Measurements from ENCODE around the gene BOD1L1. TPM values are rescaled to one million over a fixed set of nuclear protein-coding genes. Genes with fewer than 3 reads are reported as not detected.

The BOD1L1 gene
- total and polyA plus RNA-seq, 7 donors = 6.0 to 19.3 (median 13.7) TPM

DNA sequence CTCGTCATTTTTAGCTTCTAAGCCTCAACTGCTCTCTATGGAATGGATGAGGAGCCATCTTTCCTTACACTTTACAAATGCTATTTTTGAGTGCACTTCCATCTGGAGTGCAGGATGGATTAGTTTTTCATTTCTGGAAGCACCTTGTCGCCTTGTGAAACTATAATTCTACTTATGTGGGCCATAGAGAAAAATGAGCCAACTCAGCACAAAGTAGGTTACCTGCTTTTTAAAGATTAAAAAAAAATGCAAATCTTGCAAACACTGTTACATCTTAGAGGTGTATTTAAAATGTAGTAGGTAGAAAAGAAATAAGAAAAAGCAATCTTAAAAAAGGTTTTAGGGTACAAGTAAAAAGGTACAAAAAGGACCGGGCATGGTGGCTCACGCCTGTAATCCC lies 10.9 kb downstream of the BOD1L1 start:
- H3K27me3 ChIP-seq (ENCODE audit: insufficient read depth in 3 of 3, low read length in 2 of 3) = no peaks in the 10 kb centered on the region

DNA sequence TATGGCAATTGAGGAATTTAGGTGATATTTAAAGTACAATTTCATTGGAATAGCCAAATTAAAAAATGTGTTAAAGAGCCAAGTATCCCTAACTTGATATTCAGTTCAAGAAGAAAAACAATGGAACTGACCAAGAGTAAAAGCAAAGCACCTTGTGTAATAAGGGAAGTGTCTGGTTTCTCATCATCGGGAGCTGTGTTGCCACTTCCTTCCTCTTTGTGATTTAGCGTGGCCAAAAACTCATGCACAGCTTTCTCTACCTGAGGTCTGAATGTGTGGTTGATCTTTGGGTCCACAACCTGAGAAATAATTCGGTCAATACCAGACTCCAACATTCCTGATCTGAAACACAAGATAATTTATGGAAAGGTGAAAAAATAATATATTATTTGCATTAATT lies 12.4 kb downstream of the BOD1L1 start:
- no peak for DNase-seq
- WGBS, 3 donors = 77 to 85% (median 77%) methylated on average over 3 of the region's 3 CpGs
- H3K4me3 ChIP-seq = no peak overlapping the region
- H3K27ac ChIP-seq = no peak overlapping the region
- no peaks in the 10 kb centered on the region for H3K4me1 ChIP-seq
- no peaks in the 10 kb centered on the region for H3K9me3 ChIP-seq
- no peaks in the 10 kb centered on the region for H3K27me3 ChIP-seq (ENCODE audit: insufficient read depth in 3 of 3, low read length in 2 of 3)
- intact Hi-C loops (cut with DNase I) = no loop called here
- peaks cover 18 to 94% of the 10 kb centered on the region in 2 donors for H3K36me3 ChIP-seq (ENCODE audit: insufficient read depth in 1 of 2, low read depth in 1 of 2)
- TF ChIP-seq, protein P1, sequence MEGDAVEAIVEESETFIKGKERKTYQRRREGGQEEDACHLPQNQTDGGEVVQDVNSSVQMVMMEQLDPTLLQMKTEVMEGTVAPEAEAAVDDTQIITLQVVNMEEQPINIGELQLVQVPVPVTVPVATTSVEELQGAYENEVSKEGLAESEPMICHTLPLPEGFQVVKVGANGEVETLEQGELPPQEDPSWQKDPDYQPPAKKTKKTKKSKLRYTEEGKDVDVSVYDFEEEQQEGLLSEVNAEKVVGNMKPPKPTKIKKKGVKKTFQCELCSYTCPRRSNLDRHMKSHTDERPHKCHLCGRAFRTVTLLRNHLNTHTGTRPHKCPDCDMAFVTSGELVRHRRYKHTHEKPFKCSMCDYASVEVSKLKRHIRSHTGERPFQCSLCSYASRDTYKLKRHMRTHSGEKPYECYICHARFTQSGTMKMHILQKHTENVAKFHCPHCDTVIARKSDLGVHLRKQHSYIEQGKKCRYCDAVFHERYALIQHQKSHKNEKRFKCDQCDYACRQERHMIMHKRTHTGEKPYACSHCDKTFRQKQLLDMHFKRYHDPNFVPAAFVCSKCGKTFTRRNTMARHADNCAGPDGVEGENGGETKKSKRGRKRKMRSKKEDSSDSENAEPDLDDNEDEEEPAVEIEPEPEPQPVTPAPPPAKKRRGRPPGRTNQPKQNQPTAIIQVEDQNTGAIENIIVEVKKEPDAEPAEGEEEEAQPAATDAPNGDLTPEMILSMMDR (IDR thresholded peaks at IDR 0.05) = no peak
- ATAC-seq = no peak

More for the DNA sequence above, 10.9 kb downstream of the BOD1L1 start:
- no peak overlapping the region for H3K27ac ChIP-seq
- no peaks in the 10 kb centered on the region for H3K4me1 ChIP-seq
- TF ChIP-seq, protein P1 (IDR thresholded peaks at IDR 0.05) = no peak
- 94 to 98% (median 98%) methylated on average over 4 of the region's 4 CpGs for WGBS, 3 donors
- ATAC-seq = no peak
- no peaks in the 10 kb centered on the region for H3K9me3 ChIP-seq
- H3K36me3 ChIP-seq (ENCODE audit: insufficient read depth in 1 of 2, low read depth in 1 of 2) = peaks cover 18 to 80% of the 10 kb centered on the region in 2 donors
- H3K4me3 ChIP-seq = no peak overlapping the region
- intact Hi-C loops (cut with DNase I) = no loop called here
- no peak for DNase-seq

DNA sequence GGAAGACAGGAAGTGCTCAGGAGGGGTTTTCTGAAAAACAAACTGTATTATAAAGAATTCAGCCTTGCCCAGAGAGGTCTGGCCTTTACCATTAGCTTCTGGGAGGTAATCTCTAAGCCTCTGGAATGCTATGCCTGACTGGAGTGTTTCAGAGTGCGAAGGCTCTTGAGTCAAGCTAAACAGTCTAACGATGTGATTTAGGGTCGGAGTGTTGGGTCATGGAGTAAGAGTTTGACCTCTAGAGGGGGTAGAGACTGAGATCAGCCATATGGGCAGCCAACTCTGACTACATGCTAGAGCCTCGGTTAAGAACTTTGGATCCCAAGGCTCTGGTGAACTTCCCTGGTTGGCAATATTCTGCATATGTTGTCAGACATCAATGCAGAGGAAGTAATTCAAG lies 15.0 kb downstream of the BOD1L1 start:
- Histone ChIP-seq H3K4me1 (no peaks in the 10 kb centered on the region), H3K27ac (no peak overlapping the region), H3K9me3 (no peaks in the 10 kb centered on the region), H3K27me3 (ENCODE audit: insufficient read depth in 3 of 3, low read length in 2 of 3) (no peaks in the 10 kb centered on the region), H3K36me3 (ENCODE audit: insufficient read depth in 1 of 2, low read depth in 1 of 2) (peaks cover 12 to 96% of the 10 kb centered on the region in 2 donors), H3K4me3 (no peak overlapping the region)
- intact Hi-C loops (cut with DNase I) = loop anchor here (5.0 kb wide), 2 partner anchors 35 to 40 kb away; no protein-coding TSS in a partner anchor
- WGBS, 3 donors = 81 to 85% (median 81%) methylated on average over 4 of the region's 4 CpGs
- no peak for DNase-seq
- ATAC-seq = no peak
- TF ChIP-seq, protein P1 (IDR thresholded peaks at IDR 0.05) = no peak

DNA sequence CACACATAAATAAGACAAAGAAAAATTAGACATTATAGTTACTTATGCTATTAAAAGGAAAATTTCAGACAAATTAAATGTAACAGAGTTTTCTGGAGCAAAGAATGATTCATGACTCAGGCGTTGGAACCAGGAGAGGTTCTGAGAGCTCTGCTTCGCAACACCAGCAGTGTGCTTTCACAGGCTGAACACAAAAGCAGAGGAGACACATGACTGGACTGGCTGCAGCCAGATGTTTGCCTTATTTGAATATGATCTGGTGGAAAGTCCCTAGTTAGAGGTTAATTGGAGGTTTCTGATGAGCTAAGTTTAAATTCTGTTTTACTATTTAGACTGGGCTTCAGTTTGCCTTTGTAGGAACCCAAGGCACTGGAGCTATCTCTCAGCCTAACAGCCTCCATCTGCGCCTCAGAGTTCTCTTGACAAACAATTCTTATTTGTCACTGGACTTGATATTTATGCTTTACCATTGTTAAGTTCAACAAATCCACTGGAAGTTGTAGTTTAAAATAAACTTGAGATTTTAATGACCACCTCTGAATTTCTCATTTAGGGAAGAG lies 16.2 kb downstream of the BOD1L1 start:
- TF ChIP-seq, protein P1 (IDR thresholded peaks at IDR 0.05) = no peak
- intact Hi-C loops (cut with DNase I) = loop anchor here (5.0 kb wide), 2 partner anchors 34 to 39 kb away; no protein-coding TSS in a partner anchor
- H3K4me1 ChIP-seq = no peaks in the 10 kb centered on the region
- ATAC-seq (no peak), DNase-seq (no peak)
- H3K4me3 ChIP-seq = no peak overlapping the region
- no peak overlapping the region for H3K27ac ChIP-seq
- WGBS, 3 donors = 91 to 98% (median 92%) methylated on average over 3 of the region's 3 CpGs
- peaks cover 9 to 99% of the 10 kb centered on the region in 2 donors for H3K36me3 ChIP-seq (ENCODE audit: insufficient read depth in 1 of 2, low read depth in 1 of 2)
- no peaks in the 10 kb centered on the region for H3K9me3 ChIP-seq
- no peaks in the 10 kb centered on the region for H3K27me3 ChIP-seq (ENCODE audit: insufficient read depth in 3 of 3, low read length in 2 of 3)

DNA sequence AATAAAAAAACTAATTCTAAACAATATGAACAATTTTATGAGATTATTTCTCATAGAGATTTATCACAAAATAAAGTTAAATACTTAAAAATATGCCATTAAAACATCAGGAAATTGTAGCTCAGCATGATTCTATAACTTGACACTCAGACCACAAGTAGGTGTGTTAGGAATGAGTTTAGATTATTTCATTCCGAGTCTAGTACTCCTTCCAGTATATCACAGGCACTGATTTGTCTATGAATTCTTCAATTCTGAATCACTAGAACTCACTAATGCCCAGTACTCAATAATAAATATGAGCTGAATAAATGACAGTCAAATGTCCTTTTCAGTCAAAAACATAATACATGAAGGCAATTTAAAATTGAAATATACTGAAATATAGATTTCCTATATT lies 22.2 kb downstream of the BOD1L1 start:
- Histone ChIP-seq H3K27ac (no peak overlapping the region), H3K27me3 (ENCODE audit: insufficient read depth in 3 of 3, low read length in 2 of 3) (no peaks in the 10 kb centered on the region), H3K9me3 (no peaks in the 10 kb centered on the region), H3K36me3 (ENCODE audit: insufficient read depth in 1 of 2, low read depth in 1 of 2) (peaks cover 5 to 100% of the 10 kb centered on the region in 2 donors), H3K4me3 (no peak overlapping the region), H3K4me1 (no peaks in the 10 kb centered on the region)
- 93 to 97% (median 96%) methylated on average over 1 of the region's 1 CpG for WGBS, 3 donors
- TF ChIP-seq, protein P1 (IDR thresholded peaks at IDR 0.05) = no peak
- ATAC-seq = no peak
- DNase-seq = no peak
- intact Hi-C loops (cut with DNase I) = no loop called here

Measured in psoas muscle (tissue), 8 donors.